Measurements from ENCODE around the gene PAQR9. TPM values are rescaled to one million over a fixed set of nuclear protein-coding genes. Genes with fewer than 3 reads are reported as not detected.

Gene PAQR9
- total RNA-seq, 1 donor from 2014 or later: not detected

- FAIRE-seq (no peak), DNase-seq (ENCODE audit: low read depth) (no peak)
- TF ChIP-seq CTCF (IDR thresholded peaks at IDR 0.05; ENCODE audit: insufficient read depth, low read length, severe bottlenecking): no peak
- H3K27me3 ChIP-seq (ENCODE audit: control insufficient read depth, insufficient read depth, low read length): no peaks in the 10 kb centered on the region
- H3K4me3 ChIP-seq (ENCODE audit: low read depth, low read length): no peak overlapping the region
- no peaks in the 10 kb centered on the region for H3K36me3 ChIP-seq (ENCODE audit: control insufficient read depth, insufficient read depth, low read length)
Measured at GRCh38 chr3:142941373-142942123, 21.9 kb downstream of the PAQR9 start.

GRCh38 chr3:142940472-142940871 is 23.0 kb downstream of the PAQR9 start:
- no peak overlapping the region for H3K4me3 ChIP-seq (ENCODE audit: low read depth, low read length)
- H3K36me3 ChIP-seq (ENCODE audit: control insufficient read depth, insufficient read depth, low read length): no peaks in the 10 kb centered on the region
- FAIRE-seq (no peak), DNase-seq (ENCODE audit: low read depth) (peak; percentile 30)
- H3K27me3 ChIP-seq (ENCODE audit: control insufficient read depth, insufficient read depth, low read length): no peaks in the 10 kb centered on the region
- TF ChIP-seq CTCF (IDR thresholded peaks at IDR 0.05; ENCODE audit: insufficient read depth, low read length, severe bottlenecking): no peak

GRCh38 chr3:142940000-142940399 is 23.5 kb downstream of the PAQR9 start:
- Histone ChIP-seq H3K4me3 (ENCODE audit: low read depth, low read length) (no peak overlapping the region), H3K36me3 (ENCODE audit: control insufficient read depth, insufficient read depth, low read length) (no peaks in the 10 kb centered on the region), H3K27me3 (ENCODE audit: control insufficient read depth, insufficient read depth, low read length) (no peaks in the 10 kb centered on the region)
- DNase-seq (ENCODE audit: low read depth): no peak
- TF ChIP-seq CTCF (IDR thresholded peaks at IDR 0.05; ENCODE audit: insufficient read depth, low read length, severe bottlenecking): no peak
- no peak for FAIRE-seq

GRCh38 chr3:142935963-142936362 is 27.5 kb downstream of the PAQR9 start:
- no peak for DNase-seq (ENCODE audit: low read depth)
- FAIRE-seq: peak; percentile 68
- TF ChIP-seq CTCF (IDR thresholded peaks at IDR 0.05; ENCODE audit: insufficient read depth, low read length, severe bottlenecking): no peak
- Histone ChIP-seq H3K36me3 (ENCODE audit: control insufficient read depth, insufficient read depth, low read length) (no peaks in the 10 kb centered on the region), H3K4me3 (ENCODE audit: low read depth, low read length) (no peak overlapping the region), H3K27me3 (ENCODE audit: control insufficient read depth, insufficient read depth, low read length) (no peaks in the 10 kb centered on the region)

GRCh38 chr3:142934887-142935269 is 28.6 kb downstream of the PAQR9 start:
- no peak overlapping the region for H3K4me3 ChIP-seq (ENCODE audit: low read depth, low read length)
- TF ChIP-seq CTCF (IDR thresholded peaks at IDR 0.05; ENCODE audit: insufficient read depth, low read length, severe bottlenecking): no peak
- DNase-seq (ENCODE audit: low read depth) (no peak), FAIRE-seq (no peak)
- no peaks in the 10 kb centered on the region for H3K36me3 ChIP-seq (ENCODE audit: control insufficient read depth, insufficient read depth, low read length)
- no peaks in the 10 kb centered on the region for H3K27me3 ChIP-seq (ENCODE audit: control insufficient read depth, insufficient read depth, low read length)

Data from bronchial epithelial cell (primary cell).